ENCODE results near the gene NXPE3.

GRCh38 chr3:101862416-101863165 is 83.6 kb downstream of the NXPE3 start:
- TF ChIP-seq GABPA (tag; conservative IDR thresholded peaks at IDR 0.05; ENCODE audit: low read depth) (no peak), POLR2A (conservative IDR thresholded peaks at IDR 0.05) (no peak), FOXK1 (CRISPR knock-in tag; IDR thresholded peaks at IDR 0.05; ENCODE audit: borderline replicate concordance) (no peak), FOXK2 (conservative IDR thresholded peaks at IDR 0.05 in 1 of 2, IDR thresholded peaks at IDR 0.05 in 1 of 2; ENCODE audit: low read depth in 2 of 2) (no peak), ELF4 (CRISPR knock-in tag; IDR thresholded peaks at IDR 0.05) (no peak), XRCC3 (IDR thresholded peaks at IDR 0.05) (no peak), HDAC2 (IDR thresholded peaks at IDR 0.05) (no peak), COPS2 (conservative IDR thresholded peaks at IDR 0.05) (no peak), ZNF277 (CRISPR knock-in tag; IDR thresholded peaks at IDR 0.05; ENCODE audit: borderline replicate concordance) (no peak), ZBTB34 (CRISPR knock-in tag; IDR thresholded peaks at IDR 0.05) (no peak), ZSCAN29 (IDR thresholded peaks at IDR 0.05) (no peak), CCAR2 (IDR thresholded peaks at IDR 0.05; ENCODE audit: low read depth, low read length) (no peak), PHB2 (IDR thresholded peaks at IDR 0.05; ENCODE audit: low read depth) (no peak), EZH2 (IDR thresholded peaks at IDR 0.05; ENCODE audit: borderline replicate concordance, low read depth, low read length) (no peak)

All from K562 (cell line).